HCT116 (cell line): Measurements from ENCODE around the gene LIMD2.

Experiments
- CEBPB ChIP-seq: IDR thresholded peaks from 2 replicates; pipeline ENCODE4 v1.6.1; 2012; ENCODE audit warnings: low read depth
- EZH2 ChIP-seq: fragments of 200-600 bp; sonication (generic); IDR thresholded peaks from 2 replicates; pipeline ENCODE4 v1.6.1; 2017; ENCODE audit warnings: antibody characterized with exemption, mixed run types
- EZH2phosphoT487 ChIP-seq: fragments of 200-600 bp; IDR thresholded peaks from 2 replicates; pipeline ENCODE4 v1.6.1; 2018; ENCODE audit warnings: antibody characterized with exemption, borderline replicate concordance
- JUND ChIP-seq: IDR thresholded peaks from 2 replicates; pipeline ENCODE4 v1.6.1; 2012
- POLR2A ChIP-seq: IDR thresholded peaks from 2 replicates; pipeline ENCODE4 v1.7.0; 2011; ENCODE audit warnings: borderline replicate concordance; ENCODE audit not compliant: insufficient read depth, insufficient read length; ENCODE audit errors: extremely low read depth
- RAD21 ChIP-seq: IDR thresholded peaks from 2 replicates; pipeline ENCODE4 v1.6.1; 2012; ENCODE audit warnings: low read depth, mild to moderate bottlenecking
- SIN3A ChIP-seq: IDR thresholded peaks from 2 replicates; pipeline ENCODE4 v1.6.1; 2012; ENCODE audit warnings: low read depth
- SP1 ChIP-seq: IDR thresholded peaks from 2 replicates; pipeline ENCODE4 v1.6.1; 2012; ENCODE audit warnings: low read depth
- ZNF274 ChIP-seq: fragments of 200-500 bp; sonication (Bioruptor generic); IDR thresholded peaks from 2 replicates; pipeline ENCODE4 v1.6.1; 2014; ENCODE audit warnings: mild to moderate bottlenecking, low read depth, low read length, inconsistent platforms
- TF ChIP-seq, protein P1 (sequence below): IDR thresholded peaks from 2 replicates; pipeline ENCODE4 v1.6.1; 2012; ENCODE audit warnings: low read depth
- TF ChIP-seq, protein P2 (sequence below): IDR thresholded peaks from 2 replicates; pipeline ENCODE4 v1.6.1; 2012
- TF ChIP-seq, protein P3 (sequence below), 3 experiments: fragments of 200-600 bp in 1 of 3; sonication (generic) in 1 of 3; IDR thresholded peaks in 2 of 3; conservative IDR thresholded peaks in 1 of 3; 2 replicates each; pipeline ENCODE4 v1.5.1; 2012 to 2017; ENCODE audit warnings: low read depth in 2 of 3, low read length in 2 of 3, antibody characterized with exemption in 1 of 3, borderline replicate concordance in 1 of 3, control low read depth in 1 of 3, mild to moderate bottlenecking in 1 of 3, mixed read lengths in 1 of 3, mixed run types in 1 of 3, moderate library complexity in 1 of 3; ENCODE audit not compliant: insufficient read depth in 1 of 3

DNA sequence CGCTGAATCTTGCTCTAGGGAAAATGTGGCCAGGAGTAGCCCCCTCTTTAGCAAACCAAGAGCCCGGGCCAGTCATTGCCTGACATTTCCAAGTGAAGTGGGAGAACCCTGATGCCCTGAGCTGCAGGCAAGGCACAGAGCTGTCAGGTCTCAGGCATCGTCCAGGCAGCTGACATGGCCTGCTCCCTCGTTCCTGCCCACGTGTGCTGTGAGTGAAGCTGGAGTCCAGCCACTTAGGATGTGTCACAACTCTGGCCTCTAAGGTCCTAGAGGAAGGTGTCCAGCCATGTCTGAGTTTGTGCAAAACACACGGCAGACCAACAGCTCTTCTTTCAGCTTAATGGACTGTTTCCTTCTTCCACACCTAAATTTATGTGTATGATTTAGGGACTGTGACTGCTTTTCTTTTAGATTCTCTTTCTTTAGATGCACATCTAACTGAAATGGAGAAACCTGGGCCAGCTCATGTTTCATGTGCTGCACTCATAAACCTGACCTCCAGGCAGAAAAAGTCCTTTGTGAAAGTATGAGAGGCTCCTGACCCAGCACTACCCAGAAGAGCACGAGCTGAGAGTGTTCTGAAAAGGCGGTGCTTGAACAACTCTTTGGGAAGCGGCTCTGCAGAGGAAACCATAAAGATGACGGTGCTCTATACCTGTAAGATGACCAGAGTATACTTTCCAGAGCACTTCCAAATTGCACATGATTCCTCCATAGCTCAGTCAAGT lies 14.8 kb upstream of the LIMD2 start:
- TF ChIP-seq EZH2phosphoT487 (no peak), SIN3A (no peak), POLR2A (no peak), EZH2 (no peak), SP1 (no peak), ZNF274 (no peak), RAD21 (no peak), CEBPB (no peak), JUND (no peak)
- TF ChIP-seq, protein P1, sequence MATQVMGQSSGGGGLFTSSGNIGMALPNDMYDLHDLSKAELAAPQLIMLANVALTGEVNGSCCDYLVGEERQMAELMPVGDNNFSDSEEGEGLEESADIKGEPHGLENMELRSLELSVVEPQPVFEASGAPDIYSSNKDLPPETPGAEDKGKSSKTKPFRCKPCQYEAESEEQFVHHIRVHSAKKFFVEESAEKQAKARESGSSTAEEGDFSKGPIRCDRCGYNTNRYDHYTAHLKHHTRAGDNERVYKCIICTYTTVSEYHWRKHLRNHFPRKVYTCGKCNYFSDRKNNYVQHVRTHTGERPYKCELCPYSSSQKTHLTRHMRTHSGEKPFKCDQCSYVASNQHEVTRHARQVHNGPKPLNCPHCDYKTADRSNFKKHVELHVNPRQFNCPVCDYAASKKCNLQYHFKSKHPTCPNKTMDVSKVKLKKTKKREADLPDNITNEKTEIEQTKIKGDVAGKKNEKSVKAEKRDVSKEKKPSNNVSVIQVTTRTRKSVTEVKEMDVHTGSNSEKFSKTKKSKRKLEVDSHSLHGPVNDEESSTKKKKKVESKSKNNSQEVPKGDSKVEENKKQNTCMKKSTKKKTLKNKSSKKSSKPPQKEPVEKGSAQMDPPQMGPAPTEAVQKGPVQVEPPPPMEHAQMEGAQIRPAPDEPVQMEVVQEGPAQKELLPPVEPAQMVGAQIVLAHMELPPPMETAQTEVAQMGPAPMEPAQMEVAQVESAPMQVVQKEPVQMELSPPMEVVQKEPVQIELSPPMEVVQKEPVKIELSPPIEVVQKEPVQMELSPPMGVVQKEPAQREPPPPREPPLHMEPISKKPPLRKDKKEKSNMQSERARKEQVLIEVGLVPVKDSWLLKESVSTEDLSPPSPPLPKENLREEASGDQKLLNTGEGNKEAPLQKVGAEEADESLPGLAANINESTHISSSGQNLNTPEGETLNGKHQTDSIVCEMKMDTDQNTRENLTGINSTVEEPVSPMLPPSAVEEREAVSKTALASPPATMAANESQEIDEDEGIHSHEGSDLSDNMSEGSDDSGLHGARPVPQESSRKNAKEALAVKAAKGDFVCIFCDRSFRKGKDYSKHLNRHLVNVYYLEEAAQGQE, result no peak
- TF ChIP-seq, protein P2, sequence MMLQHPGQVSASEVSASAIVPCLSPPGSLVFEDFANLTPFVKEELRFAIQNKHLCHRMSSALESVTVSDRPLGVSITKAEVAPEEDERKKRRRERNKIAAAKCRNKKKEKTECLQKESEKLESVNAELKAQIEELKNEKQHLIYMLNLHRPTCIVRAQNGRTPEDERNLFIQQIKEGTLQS, result no peak
- TF ChIP-seq, protein P3, sequence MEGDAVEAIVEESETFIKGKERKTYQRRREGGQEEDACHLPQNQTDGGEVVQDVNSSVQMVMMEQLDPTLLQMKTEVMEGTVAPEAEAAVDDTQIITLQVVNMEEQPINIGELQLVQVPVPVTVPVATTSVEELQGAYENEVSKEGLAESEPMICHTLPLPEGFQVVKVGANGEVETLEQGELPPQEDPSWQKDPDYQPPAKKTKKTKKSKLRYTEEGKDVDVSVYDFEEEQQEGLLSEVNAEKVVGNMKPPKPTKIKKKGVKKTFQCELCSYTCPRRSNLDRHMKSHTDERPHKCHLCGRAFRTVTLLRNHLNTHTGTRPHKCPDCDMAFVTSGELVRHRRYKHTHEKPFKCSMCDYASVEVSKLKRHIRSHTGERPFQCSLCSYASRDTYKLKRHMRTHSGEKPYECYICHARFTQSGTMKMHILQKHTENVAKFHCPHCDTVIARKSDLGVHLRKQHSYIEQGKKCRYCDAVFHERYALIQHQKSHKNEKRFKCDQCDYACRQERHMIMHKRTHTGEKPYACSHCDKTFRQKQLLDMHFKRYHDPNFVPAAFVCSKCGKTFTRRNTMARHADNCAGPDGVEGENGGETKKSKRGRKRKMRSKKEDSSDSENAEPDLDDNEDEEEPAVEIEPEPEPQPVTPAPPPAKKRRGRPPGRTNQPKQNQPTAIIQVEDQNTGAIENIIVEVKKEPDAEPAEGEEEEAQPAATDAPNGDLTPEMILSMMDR (IDR thresholded peaks at IDR 0.05 in 2 of 3, conservative IDR thresholded peaks at IDR 0.05 in 1 of 3; ENCODE audit: borderline replicate concordance in 1 of 3, insufficient read depth in 1 of 3, low read depth in 2 of 3, low read length in 2 of 3), result no peak
